Measurements from ENCODE around the gene HOXC5. TPM values are rescaled to one million over a fixed set of nuclear protein-coding genes. Genes with fewer than 3 reads are reported as not detected.

HOXC5 gene
- total RNA-seq, 1 donor: 1.8 TPM

GRCh38 chr12:54038284-54038870 is 5.5 kb downstream of the HOXC5 start:
- Histone ChIP-seq H2AFZ (ENCODE audit: low read length) (no peak overlapping the region), H3K36me3 (ENCODE audit: insufficient read depth, low read length) (no peaks in the 10 kb centered on the region), H4K20me1 (ENCODE audit: insufficient read depth, low read length) (peaks cover 62% of the 10 kb centered on the region), H3K9me3 (ENCODE audit: low read depth, low read length) (no peaks in the 10 kb centered on the region), H3K79me2 (ENCODE audit: insufficient read depth, low read length) (peaks cover 39% of the 10 kb centered on the region), H3K27ac (ENCODE audit: low read depth, low read length) (no peak overlapping the region), H3K27me3 (ENCODE audit: insufficient read depth, low read length) (no peaks in the 10 kb centered on the region), H3K4me3 (ENCODE audit: insufficient read depth, low read length) (no peak overlapping the region), H3K4me1 (ENCODE audit: insufficient read depth, low read length) (peaks cover 29% of the 10 kb centered on the region), H3K4me2 (ENCODE audit: insufficient read depth, low read length) (no peak overlapping the region)
- DNase-seq (ENCODE audit: insufficient read length, low spot score, missing footprints): no peak
- TF ChIP-seq CTCF (IDR thresholded peaks at IDR 0.05; ENCODE audit: extremely low read depth, low read depth, low read length): no peak

- Histone ChIP-seq H4K20me1 (ENCODE audit: insufficient read depth, low read length) (peaks cover 62% of the 10 kb centered on the region), H3K36me3 (ENCODE audit: insufficient read depth, low read length) (no peaks in the 10 kb centered on the region), H2AFZ (ENCODE audit: low read length) (no peak overlapping the region), H3K79me2 (ENCODE audit: insufficient read depth, low read length) (peaks cover 41% of the 10 kb centered on the region), H3K27me3 (ENCODE audit: insufficient read depth, low read length) (no peaks in the 10 kb centered on the region), H3K9me3 (ENCODE audit: low read depth, low read length) (no peaks in the 10 kb centered on the region), H3K4me1 (ENCODE audit: insufficient read depth, low read length) (peaks cover 30% of the 10 kb centered on the region), H3K27ac (ENCODE audit: low read depth, low read length) (no peak overlapping the region), H3K4me3 (ENCODE audit: insufficient read depth, low read length) (peak overlapping the region; percentile 9), H3K4me2 (ENCODE audit: insufficient read depth, low read length) (peak overlapping the region; percentile 58)
- DNase-seq (ENCODE audit: insufficient read length, low spot score, missing footprints): no peak
- no peak for TF ChIP-seq CTCF (IDR thresholded peaks at IDR 0.05; ENCODE audit: extremely low read depth, low read depth, low read length)
Measured at GRCh38 chr12:54038871-54039414, 6.1 kb downstream of the HOXC5 start.

- Histone ChIP-seq H3K27me3 (ENCODE audit: insufficient read depth, low read length) (no peaks in the 10 kb centered on the region), H3K4me3 (ENCODE audit: insufficient read depth, low read length) (peak overlapping the region; percentile 9), H3K4me2 (ENCODE audit: insufficient read depth, low read length) (peak overlapping the region; percentile 58), H3K4me1 (ENCODE audit: insufficient read depth, low read length) (peaks cover 30% of the 10 kb centered on the region), H3K36me3 (ENCODE audit: insufficient read depth, low read length) (no peaks in the 10 kb centered on the region), H3K79me2 (ENCODE audit: insufficient read depth, low read length) (peaks cover 39% of the 10 kb centered on the region), H2AFZ (ENCODE audit: low read length) (no peak overlapping the region), H4K20me1 (ENCODE audit: insufficient read depth, low read length) (peaks cover 66% of the 10 kb centered on the region), H3K9me3 (ENCODE audit: low read depth, low read length) (no peaks in the 10 kb centered on the region), H3K27ac (ENCODE audit: low read depth, low read length) (no peak overlapping the region)
- TF ChIP-seq CTCF (IDR thresholded peaks at IDR 0.05; ENCODE audit: extremely low read depth, low read depth, low read length): no peak
- peak; percentile 87 for DNase-seq (ENCODE audit: insufficient read length, low spot score, missing footprints)
Measured at GRCh38 chr12:54039417-54040147, 6.7 kb downstream of the HOXC5 start.

- Histone ChIP-seq H3K36me3 (ENCODE audit: insufficient read depth, low read length) (no peaks in the 10 kb centered on the region), H3K27ac (ENCODE audit: low read depth, low read length) (no peak overlapping the region), H3K9me3 (ENCODE audit: low read depth, low read length) (no peaks in the 10 kb centered on the region), H3K27me3 (ENCODE audit: insufficient read depth, low read length) (no peaks in the 10 kb centered on the region), H3K4me1 (ENCODE audit: insufficient read depth, low read length) (peaks cover 30% of the 10 kb centered on the region), H3K4me2 (ENCODE audit: insufficient read depth, low read length) (peak overlapping the region; percentile 58), H3K4me3 (ENCODE audit: insufficient read depth, low read length) (no peak overlapping the region), H3K79me2 (ENCODE audit: insufficient read depth, low read length) (peaks cover 35% of the 10 kb centered on the region), H4K20me1 (ENCODE audit: insufficient read depth, low read length) (peaks cover 72% of the 10 kb centered on the region), H2AFZ (ENCODE audit: low read length) (no peak overlapping the region)
- DNase-seq (ENCODE audit: insufficient read length, low spot score, missing footprints): peak; percentile 91
- no peak for TF ChIP-seq CTCF (IDR thresholded peaks at IDR 0.05; ENCODE audit: extremely low read depth, low read depth, low read length)
Measured at GRCh38 chr12:54040148-54040494, 7.3 kb downstream of the HOXC5 start.

All from osteoblast (primary cell).